Measurements from ENCODE around the gene FAM110D.

FAM110D gene

GRCh38 chr1:26191739-26192138 is 32.9 kb downstream of the FAM110D start:
- no peak for DNase-seq (ENCODE audit: insufficient read length, low spot score)
- FAIRE-seq, result no peak

GRCh38 chr1:26195805-26196204 is 36.9 kb downstream of the FAM110D start:
- DNase-seq (ENCODE audit: insufficient read length, low spot score), result no peak
- no peak for FAIRE-seq
- TF ChIP-seq POU2F2 (IDR thresholded peaks at IDR 0.05; ENCODE audit: low read depth, low read length), result no peak
- no peak for TF ChIP-seq PAX5 (IDR thresholded peaks at IDR 0.05; ENCODE audit: insufficient read depth, low read length, severe bottlenecking)
- TF ChIP-seq SPI1 (IDR thresholded peaks at IDR 0.05; ENCODE audit: low read depth, low read length), result no peak
- no peak for TF ChIP-seq POLR2A (IDR thresholded peaks at IDR 0.05; ENCODE audit: low read depth, low read length)
- TF ChIP-seq POLR2AphosphoS5 (IDR thresholded peaks at IDR 0.05; ENCODE audit: low read depth, low read length), result no peak
- no peak for TF ChIP-seq TAF1 (IDR thresholded peaks at IDR 0.05; ENCODE audit: low read depth, low read length)

More at GRCh38 chr1:26191739-26192138, 32.9 kb downstream of the FAM110D start:
- no peak for TF ChIP-seq SPI1 (IDR thresholded peaks at IDR 0.05; ENCODE audit: low read depth, low read length)

- TF ChIP-seq POLR2AphosphoS5 (IDR thresholded peaks at IDR 0.05; ENCODE audit: low read depth, low read length), result no peak
- TF ChIP-seq POU2F2 (IDR thresholded peaks at IDR 0.05; ENCODE audit: low read depth, low read length), result no peak
- TF ChIP-seq PAX5 (IDR thresholded peaks at IDR 0.05; ENCODE audit: insufficient read depth, low read length, severe bottlenecking), result no peak
- no peak for TF ChIP-seq SPI1 (IDR thresholded peaks at IDR 0.05; ENCODE audit: low read depth, low read length)
- TF ChIP-seq TAF1 (IDR thresholded peaks at IDR 0.05; ENCODE audit: low read depth, low read length), result no peak
- DNase-seq (ENCODE audit: insufficient read length, low spot score) (no peak), FAIRE-seq (no peak)
These were observed 38.4 kb downstream of the FAM110D start for GRCh38 chr1:26197301-26197700.

DNA sequence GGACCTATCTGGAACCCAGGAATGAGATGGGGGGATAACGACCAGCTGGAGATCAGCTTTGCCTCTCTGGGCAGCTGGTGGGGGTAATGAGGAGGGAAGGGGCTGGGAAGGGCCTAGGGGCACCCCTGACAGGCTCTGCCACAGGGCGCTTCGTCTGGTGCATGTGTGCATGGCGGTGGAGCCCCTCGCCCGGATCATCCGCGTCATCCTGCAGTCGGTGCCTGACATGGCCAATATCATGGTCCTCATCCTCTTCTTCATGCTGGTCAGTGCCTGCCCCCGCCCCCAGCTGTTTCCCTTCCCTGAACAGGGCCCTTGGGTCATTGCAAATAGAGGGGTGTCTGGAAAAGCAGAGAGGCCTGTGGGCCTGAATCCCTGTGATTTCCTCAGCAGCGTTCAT is 38.9 kb downstream of the FAM110D start:
- TF ChIP-seq POLR2A (IDR thresholded peaks at IDR 0.05; ENCODE audit: low read depth, low read length), result no peak
- no peak for TF ChIP-seq SPI1 (IDR thresholded peaks at IDR 0.05; ENCODE audit: low read depth, low read length)
- DNase-seq (ENCODE audit: insufficient read length, low spot score) (no peak), FAIRE-seq (no peak)

DNA sequence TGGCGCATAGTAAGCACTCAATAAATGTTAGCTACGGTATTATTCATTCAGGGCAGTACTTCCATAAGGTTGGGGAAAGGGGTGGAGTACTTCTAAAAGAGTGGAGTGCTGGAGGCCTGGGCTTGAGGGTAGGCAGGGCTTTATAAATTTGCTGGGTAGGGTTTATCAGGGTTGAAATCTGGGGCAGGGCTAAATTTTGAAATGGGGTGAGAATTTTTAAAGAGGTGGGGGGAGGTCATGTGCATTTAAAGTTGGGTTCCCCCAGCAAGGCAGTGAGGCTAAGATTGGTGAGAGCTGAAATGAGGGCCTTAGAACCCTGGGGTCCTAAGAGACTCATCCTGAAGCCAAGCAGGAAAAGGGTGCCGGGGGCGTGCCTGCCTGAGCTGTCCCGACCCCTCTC is 41.5 kb downstream of the FAM110D start:
- DNase-seq (ENCODE audit: insufficient read length, low spot score) (no peak), FAIRE-seq (no peak)
- no peak for TF ChIP-seq POLR2AphosphoS5 (IDR thresholded peaks at IDR 0.05; ENCODE audit: low read depth, low read length)
- TF ChIP-seq SPI1 (IDR thresholded peaks at IDR 0.05; ENCODE audit: low read depth, low read length), result no peak
- TF ChIP-seq PAX5 (IDR thresholded peaks at IDR 0.05; ENCODE audit: insufficient read depth, low read length, severe bottlenecking), result no peak
- no peak for TF ChIP-seq POLR2A (IDR thresholded peaks at IDR 0.05; ENCODE audit: low read depth, low read length)
- no peak for TF ChIP-seq POU2F2 (IDR thresholded peaks at IDR 0.05; ENCODE audit: low read depth, low read length)
- TF ChIP-seq TAF1 (IDR thresholded peaks at IDR 0.05; ENCODE audit: low read depth, low read length), result no peak

DNA sequence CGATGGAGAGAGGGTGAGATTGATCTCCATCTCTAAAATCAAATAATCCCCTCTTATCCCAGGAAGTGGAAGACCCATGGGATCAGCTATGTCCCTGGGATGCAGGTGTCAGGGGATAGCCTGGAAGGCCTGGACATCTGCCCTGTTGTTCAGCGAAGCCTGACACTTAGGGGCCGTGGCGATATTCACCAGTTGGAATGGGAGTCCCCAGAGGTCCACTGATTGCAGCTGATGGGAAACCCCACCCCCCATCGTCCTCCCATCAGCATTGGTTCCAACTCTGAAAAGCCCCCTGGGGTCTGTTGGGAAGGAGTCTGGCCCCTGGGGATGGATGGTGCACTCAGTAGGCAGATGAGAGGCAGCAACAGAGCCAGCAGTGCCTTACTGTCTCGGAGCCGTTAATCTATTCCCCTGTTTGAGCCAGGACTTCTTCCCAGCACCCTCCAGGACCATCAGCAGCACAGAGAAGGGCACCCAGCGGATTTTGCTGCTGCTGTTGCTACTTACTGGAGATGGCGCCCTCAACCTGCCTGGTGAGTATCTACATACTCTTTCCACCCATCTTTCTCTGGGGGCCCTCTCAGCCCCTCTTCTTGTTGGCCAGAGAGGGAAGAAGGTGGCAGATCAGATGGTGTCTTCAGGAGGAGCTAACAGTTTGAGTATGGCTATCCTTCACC is 44.9 kb downstream of the FAM110D start:
- FAIRE-seq (no peak), DNase-seq (ENCODE audit: insufficient read length, low spot score) (no peak)

DNA sequence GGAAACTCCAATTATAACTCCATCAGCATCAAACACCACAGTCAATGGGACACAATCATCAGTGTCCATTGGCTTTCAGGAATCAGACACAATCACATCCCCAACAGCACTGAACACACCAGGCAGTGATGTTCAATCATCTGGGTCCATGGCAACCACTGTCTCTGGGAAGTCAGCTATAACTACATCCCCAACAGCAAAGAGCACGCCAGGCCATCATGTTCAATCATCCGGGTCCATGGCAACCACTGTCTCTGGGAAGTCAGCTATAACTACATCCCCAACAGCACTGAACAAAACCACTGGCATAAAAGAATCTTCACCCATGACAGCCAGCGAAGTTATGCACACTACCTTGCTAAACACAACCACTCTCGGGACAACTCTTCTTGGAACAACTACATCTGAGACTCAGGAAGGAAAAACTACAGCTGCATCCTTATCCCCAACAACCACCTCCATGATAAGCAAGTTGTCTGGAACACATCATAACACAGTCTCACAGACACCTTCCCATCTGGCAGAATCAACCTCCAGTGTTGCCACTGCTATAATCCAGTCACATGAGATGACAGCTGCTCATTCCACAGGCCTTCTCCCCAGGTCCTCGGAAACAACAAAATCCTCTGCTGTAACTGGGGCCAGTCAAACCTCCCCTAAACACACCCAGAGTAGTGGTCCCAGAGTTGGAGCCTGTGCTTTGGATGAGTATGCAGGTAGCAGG is 51.4 kb downstream of the FAM110D start:
- FAIRE-seq, result no peak
- no peak for DNase-seq (ENCODE audit: insufficient read length, low spot score)
- no peak for TF ChIP-seq TAF1 (IDR thresholded peaks at IDR 0.05; ENCODE audit: low read depth, low read length)

More for the DNA sequence above, 44.9 kb downstream of the FAM110D start:
- TF ChIP-seq TAF1 (IDR thresholded peaks at IDR 0.05; ENCODE audit: low read depth, low read length), result no peak
- no peak for TF ChIP-seq POU2F2 (IDR thresholded peaks at IDR 0.05; ENCODE audit: low read depth, low read length)
- no peak for TF ChIP-seq POLR2AphosphoS5 (IDR thresholded peaks at IDR 0.05; ENCODE audit: low read depth, low read length)
- TF ChIP-seq PAX5 (IDR thresholded peaks at IDR 0.05; ENCODE audit: insufficient read depth, low read length, severe bottlenecking), result no peak
- no peak for TF ChIP-seq POLR2A (IDR thresholded peaks at IDR 0.05; ENCODE audit: low read depth, low read length)
- TF ChIP-seq SPI1 (IDR thresholded peaks at IDR 0.05; ENCODE audit: low read depth, low read length), result no peak

DNA sequence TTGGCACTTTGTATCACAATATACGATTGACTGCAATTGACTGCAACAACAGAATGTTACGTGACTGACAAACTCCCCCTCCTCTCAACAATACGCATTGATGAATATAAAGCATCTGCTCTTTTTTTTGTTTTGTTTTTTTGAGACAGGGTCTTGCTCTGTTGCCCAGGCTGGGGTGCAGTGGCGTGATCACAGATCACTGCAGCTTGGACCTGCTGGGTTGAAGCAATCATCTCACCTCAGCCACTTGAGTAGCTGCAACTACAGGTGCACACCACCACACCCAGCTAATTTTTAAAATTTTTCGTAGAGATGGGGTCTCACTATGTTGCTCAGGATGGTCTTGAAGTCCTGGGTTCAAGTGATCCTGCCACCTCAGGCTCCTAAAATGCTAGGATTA is 53.8 kb downstream of the FAM110D start:
- TF ChIP-seq POLR2AphosphoS5 (IDR thresholded peaks at IDR 0.05; ENCODE audit: low read depth, low read length), result no peak
- TF ChIP-seq TAF1 (IDR thresholded peaks at IDR 0.05; ENCODE audit: low read depth, low read length), result no peak
- TF ChIP-seq POLR2A (IDR thresholded peaks at IDR 0.05; ENCODE audit: low read depth, low read length), result no peak
- no peak for TF ChIP-seq PAX5 (IDR thresholded peaks at IDR 0.05; ENCODE audit: insufficient read depth, low read length, severe bottlenecking)
- TF ChIP-seq SPI1 (IDR thresholded peaks at IDR 0.05; ENCODE audit: low read depth, low read length), result no peak
- TF ChIP-seq POU2F2 (IDR thresholded peaks at IDR 0.05; ENCODE audit: low read depth, low read length), result no peak
- DNase-seq (ENCODE audit: insufficient read length, low spot score), result no peak
- no peak for FAIRE-seq

- DNase-seq (ENCODE audit: insufficient read length, low spot score) (no peak), FAIRE-seq (no peak)
- TF ChIP-seq SPI1 (IDR thresholded peaks at IDR 0.05; ENCODE audit: low read depth, low read length) (no peak), POLR2AphosphoS5 (IDR thresholded peaks at IDR 0.05; ENCODE audit: low read depth, low read length) (no peak), POU2F2 (IDR thresholded peaks at IDR 0.05; ENCODE audit: low read depth, low read length) (no peak)
These were observed 54.5 kb downstream of the FAM110D start for GRCh38 chr1:26213335-26213905.

All from GM12891 (cell line).